ENCODE measurements around the gene GRWD1.

Gene GRWD1

DNA sequence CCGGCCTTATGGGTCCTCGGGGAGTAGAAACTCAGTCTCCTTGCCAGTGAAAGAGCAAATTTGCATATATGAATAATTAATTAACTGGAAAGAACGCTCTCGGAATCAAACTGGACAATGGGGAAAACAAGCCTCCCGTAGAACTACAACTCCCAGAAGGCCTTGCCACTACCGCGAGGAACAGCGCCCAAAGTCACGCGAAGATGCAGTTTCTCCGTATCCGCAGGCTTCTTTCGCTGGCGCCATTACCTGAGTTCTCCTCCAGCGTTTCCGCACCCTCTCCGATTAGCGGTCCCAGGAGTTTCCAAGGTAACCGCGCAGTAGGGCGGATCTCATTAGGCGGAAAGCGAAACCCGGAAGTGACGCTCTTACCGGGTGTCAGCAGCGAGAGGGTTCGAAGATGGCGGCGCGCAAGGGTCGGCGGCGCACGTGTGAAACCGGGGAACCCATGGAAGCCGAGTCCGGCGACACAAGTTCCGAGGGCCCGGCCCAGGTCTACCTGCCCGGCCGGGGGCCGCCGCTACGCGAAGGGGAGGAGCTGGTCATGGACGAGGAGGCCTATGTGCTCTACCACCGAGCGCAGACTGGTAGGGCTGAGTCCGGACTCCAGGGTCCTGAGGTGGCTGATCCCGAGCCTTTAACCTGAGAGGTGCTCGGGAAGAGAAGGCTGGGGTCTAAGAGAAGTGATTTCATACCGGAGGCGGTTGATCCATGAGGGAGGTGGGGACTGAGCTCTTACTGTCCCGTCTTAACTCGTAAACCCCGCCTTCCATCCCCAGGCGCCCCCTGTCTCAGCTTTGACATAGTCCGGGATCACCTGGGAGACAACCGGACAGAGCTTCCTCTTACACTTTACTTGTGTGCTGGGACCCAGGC lies at the start of gene GRWD1:
Gene GRWD1 (plus strand): TSS at position 378 of the 876 bp plus-strand sequence. CDS start 23 bp downstream, at position 401.
- Histone ChIP-seq H3K9me3 (peaks cover 5% of the 10 kb centered on the region; the same call in 1 of the 2 replicates), H3K27ac (peak within 1 kb of the TSS; percentile 92), H3K36me3 (peaks cover 40% of the 10 kb centered on the region), H4K20me1 (peaks cover 7% of the 10 kb centered on the region; the same call in 1 of the 2 replicates), H3K4me3 (peak within 1 kb of the TSS; percentile 87), H3K9ac (peak within 1 kb of the TSS; percentile 93), H3K4me2 (peak within 1 kb of the TSS; percentile 90), H3K27me3 (peaks cover 38% of the 10 kb centered on the region), H3K4me1 (peaks cover 34% of the 10 kb centered on the region)
- no peak for TF ChIP-seq Cebpa-rat (IDR thresholded peaks at IDR 0.05)

DNA sequence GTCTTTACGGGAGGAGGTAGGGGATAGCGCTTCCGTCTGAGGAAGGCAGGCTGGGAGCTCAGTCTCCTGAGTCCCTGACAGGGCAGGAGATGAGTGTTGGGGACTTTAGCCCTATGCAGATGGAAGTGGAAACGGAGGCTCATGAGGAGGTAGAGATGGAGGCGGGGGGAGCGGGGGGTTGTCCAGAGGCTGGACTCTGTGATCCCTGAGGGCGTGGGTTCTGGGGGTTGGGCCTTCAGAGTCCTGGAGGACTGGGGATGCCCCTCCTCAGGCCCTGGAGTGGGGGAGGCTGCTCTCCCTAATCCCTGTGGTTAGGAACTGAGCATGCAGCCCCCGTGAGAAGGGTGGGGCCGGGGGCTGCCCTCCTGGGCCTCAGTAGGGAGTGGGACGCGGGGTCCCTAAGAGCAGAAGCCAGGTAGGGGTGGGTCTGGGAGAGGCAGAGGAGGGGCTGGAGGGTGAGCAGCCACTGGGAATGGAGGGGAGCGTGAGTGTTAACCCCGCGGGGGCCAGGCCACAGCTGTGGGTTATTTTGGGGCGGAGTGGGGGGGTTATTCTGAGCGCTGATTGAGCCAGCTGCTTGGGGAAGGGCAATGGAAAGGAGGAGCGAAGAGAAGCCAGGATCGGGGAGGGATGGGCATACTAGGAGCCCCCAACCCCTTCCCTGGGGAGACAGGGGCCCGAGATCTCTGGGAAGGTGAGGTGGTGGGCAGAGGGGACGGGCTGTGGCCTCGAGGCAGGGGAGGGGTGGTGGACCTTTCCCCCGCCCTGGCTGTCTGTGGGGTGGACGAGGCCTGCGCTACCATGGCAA lies 49.6 kb upstream of the GRWD1 start:
- no peak for TF ChIP-seq Cebpa-rat (IDR thresholded peaks at IDR 0.05)
- peak overlapping the region; percentile 99 for H3K4me2 ChIP-seq
- no peaks in the 10 kb centered on the region for H3K36me3 ChIP-seq
- no peaks in the 10 kb centered on the region for H4K20me1 ChIP-seq
- peaks cover 13% of the 10 kb centered on the region; the same call in 1 of the 2 replicates for H3K9me3 ChIP-seq
- peaks cover 65% of the 10 kb centered on the region for H3K4me1 ChIP-seq
- H3K27ac ChIP-seq = no peak overlapping the region
- no peak overlapping the region for H3K9ac ChIP-seq
- peak overlapping the region; percentile 11; the same call in 1 of the 2 replicates for H3K4me3 ChIP-seq
- H3K27me3 ChIP-seq = peaks cover 75% of the 10 kb centered on the region

DNA sequence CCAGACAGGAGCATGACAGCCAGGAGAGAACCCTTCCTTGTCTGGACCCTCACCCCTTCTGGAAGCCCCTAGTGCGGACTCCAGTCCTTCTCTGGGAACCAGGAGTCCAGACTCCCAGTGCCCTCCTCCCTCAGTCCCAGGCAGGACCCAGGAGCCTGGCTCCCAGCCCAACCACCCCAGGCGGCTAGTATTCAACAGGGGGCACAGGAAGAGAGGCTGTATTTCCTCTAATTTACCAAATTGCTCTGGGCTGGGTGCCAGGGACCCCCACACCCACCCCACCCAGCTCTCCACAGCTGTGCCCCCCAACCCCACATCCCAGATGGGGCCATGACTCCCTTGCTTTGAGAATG lies 49.0 kb upstream of the GRWD1 start:
- Histone ChIP-seq H3K4me3 (peak overlapping the region; percentile 11; the same call in 1 of the 2 replicates), H3K36me3 (no peaks in the 10 kb centered on the region), H3K4me2 (peak overlapping the region; percentile 99), H3K27ac (no peak overlapping the region), H3K27me3 (peaks cover 75% of the 10 kb centered on the region), H3K9ac (no peak overlapping the region), H3K9me3 (peaks cover 13% of the 10 kb centered on the region; the same call in 1 of the 2 replicates), H4K20me1 (no peaks in the 10 kb centered on the region), H3K4me1 (peaks cover 66% of the 10 kb centered on the region)
- TF ChIP-seq Cebpa-rat (IDR thresholded peaks at IDR 0.05) = no peak

DNA sequence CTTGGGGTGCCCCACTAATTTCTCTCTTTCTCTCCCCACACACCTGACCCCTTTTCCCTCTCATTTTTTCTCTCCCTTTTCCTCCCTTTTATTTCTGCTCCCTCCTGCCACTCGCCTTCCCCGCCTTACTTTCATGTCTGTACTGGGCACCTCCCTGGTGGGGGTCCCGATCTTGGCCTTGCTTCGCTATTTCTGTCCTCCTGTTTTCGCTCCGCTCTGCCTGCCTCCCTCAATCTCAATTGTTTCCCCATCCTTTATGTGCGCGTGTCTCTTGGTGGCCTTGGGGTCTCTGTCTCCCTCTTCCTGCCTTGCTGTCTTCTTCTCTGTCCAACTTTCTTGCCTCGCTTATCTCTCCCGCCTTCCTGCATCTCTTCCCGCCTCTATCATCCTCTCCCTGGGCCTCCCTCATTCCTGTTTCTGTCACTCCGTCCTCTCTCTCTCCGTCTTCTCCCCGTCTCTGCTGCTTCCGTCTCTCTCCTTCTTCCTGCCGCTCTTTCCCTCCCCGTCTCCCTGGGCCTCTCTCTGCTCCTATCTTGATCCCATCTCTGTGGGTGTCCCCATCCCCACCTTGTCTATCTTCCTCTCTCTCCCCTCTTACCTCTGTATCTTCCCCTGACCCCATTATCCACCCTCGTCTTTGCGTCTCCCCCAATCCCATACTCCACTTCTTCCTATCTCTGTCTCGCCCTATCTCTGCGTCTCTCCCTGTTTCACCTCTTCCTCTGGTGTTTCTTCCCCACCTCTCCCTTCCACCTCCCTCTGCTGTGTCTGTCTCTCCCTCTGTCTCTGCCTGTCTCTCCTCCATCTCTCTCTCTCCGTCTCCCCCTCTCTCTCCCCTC lies 48.3 kb upstream of the GRWD1 start:
- Histone ChIP-seq H3K4me3 (no peak overlapping the region), H4K20me1 (no peaks in the 10 kb centered on the region), H3K27ac (no peak overlapping the region), H3K4me2 (peak overlapping the region; percentile 99; the same call in 1 of the 2 replicates), H3K9ac (no peak overlapping the region), H3K4me1 (peaks cover 59% of the 10 kb centered on the region), H3K36me3 (no peaks in the 10 kb centered on the region), H3K27me3 (peaks cover 75% of the 10 kb centered on the region), H3K9me3 (peaks cover 13% of the 10 kb centered on the region; the same call in 1 of the 2 replicates)
- no peak for TF ChIP-seq Cebpa-rat (IDR thresholded peaks at IDR 0.05)

DNA sequence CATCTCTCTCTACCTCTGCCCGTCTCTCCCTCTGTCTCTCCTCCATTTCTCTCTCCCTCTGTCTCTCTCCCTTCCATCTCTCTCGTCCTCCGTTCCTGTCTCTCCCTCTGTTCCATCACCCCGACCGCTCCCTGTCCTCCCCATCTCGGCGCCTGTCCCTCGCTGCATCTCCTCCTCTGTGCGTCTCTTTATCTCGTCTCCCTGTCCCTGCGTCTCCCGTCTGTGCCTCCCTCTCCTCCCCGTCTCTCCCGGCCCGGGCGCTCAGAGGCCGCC lies 47.7 kb upstream of the GRWD1 start:
- no peak overlapping the region for H3K27ac ChIP-seq
- peaks cover 53% of the 10 kb centered on the region for H3K4me1 ChIP-seq
- H4K20me1 ChIP-seq = no peaks in the 10 kb centered on the region
- H3K36me3 ChIP-seq = no peaks in the 10 kb centered on the region
- H3K4me2 ChIP-seq = no peak overlapping the region
- H3K27me3 ChIP-seq = peaks cover 75% of the 10 kb centered on the region
- TF ChIP-seq Cebpa-rat (IDR thresholded peaks at IDR 0.05) = no peak
- H3K9me3 ChIP-seq = peaks cover 13% of the 10 kb centered on the region; the same call in 1 of the 2 replicates
- no peak overlapping the region for H3K9ac ChIP-seq
- 0 out of 2 replicates have a peak overlapping the region, but pooled peaks have one; percentile 11 for H3K4me3 ChIP-seq

DNA sequence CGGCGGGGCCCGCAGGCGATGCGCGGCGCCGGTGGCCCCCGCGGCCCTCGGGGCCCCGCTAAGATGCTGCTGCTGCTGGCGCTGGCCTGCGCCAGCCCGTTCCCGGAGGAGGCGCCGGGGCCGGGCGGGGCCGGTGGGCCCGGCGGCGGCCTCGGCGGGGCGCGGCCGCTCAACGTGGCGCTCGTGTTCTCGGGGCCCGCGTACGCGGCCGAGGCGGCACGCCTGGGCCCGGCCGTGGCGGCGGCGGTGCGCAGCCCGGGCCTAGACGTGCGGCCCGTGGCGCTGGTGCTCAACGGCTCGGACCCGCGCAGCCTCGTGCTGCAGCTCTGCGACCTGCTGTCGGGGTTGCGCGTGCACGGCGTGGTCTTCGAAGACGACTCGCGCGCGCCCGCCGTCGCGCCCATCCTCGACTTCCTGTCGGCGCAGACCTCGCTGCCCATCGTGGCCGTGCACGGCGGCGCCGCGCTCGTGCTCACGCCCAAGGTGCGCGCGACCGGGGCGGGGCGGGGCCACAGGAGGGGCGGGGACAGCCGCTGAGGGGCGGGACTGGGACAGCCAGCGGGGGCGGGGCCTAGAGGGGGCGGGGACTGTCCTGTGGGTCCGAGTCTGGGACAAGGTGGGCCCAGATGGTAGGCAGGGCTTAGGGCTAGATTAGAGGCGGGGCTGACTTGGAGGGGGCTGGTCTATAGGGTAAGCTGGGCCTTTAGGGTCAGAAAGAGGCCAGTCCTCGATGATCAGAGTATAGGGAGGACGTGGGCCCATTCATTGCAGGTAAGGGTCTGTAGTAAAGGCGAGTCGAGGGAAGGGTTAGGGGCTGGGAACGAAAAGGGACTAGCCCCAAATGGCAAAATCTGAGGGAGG lies 47.2 kb upstream of the GRWD1 start:
- Histone ChIP-seq H3K27me3 (peaks cover 69% of the 10 kb centered on the region), H4K20me1 (no peaks in the 10 kb centered on the region), H3K9ac (no peak overlapping the region), H3K4me3 (0 out of 2 replicates have a peak overlapping the region, but pooled peaks have one; percentile 11), H3K9me3 (peaks cover 13% of the 10 kb centered on the region; the same call in 1 of the 2 replicates), H3K27ac (no peak overlapping the region), H3K4me2 (no peak overlapping the region), H3K36me3 (no peaks in the 10 kb centered on the region), H3K4me1 (peaks cover 53% of the 10 kb centered on the region)
- no peak for TF ChIP-seq Cebpa-rat (IDR thresholded peaks at IDR 0.05)

DNA sequence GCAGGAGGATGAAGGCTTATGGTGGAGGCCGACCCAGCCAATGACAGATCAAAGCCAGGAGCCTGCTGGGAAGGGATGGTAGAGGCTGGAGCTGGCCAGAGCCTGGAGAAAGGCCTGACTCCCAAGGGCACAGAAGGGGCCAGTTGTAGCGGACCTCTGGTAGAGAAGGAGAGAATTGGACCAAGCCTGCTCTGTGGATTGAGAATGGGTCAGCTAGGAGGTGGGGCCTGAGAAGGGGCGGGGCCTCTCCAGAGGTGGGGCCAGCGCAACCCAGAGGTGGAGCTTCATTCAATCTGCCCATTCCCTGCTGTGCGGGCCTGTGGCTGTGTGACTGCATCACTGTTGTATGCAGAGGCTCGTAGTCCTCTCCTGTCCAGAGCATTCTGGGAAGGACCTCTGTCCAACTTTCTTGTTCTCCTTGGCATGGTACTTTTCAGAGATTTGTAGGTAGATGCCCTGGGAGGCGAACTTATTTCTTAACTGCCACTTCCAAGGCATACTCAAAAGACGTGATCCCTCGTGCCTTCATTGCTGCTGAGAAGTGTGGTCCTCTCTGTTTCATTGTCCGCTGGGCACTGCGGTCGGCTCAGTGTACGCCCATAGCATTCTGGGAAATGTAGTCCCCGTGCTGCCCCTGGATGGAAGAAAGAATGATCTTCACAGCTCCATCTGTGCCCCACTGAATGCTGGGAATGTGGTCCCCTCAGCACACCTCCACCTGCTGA lies 45.6 kb upstream of the GRWD1 start:
- Histone ChIP-seq H3K9ac (no peak overlapping the region), H3K27me3 (peaks cover 54% of the 10 kb centered on the region), H3K9me3 (peaks cover 13% of the 10 kb centered on the region; the same call in 1 of the 2 replicates), H3K27ac (no peak overlapping the region), H3K4me2 (peak overlapping the region; percentile 19; the same call in 1 of the 2 replicates), H3K4me3 (no peak overlapping the region), H3K36me3 (no peaks in the 10 kb centered on the region), H4K20me1 (no peaks in the 10 kb centered on the region), H3K4me1 (peaks cover 41% of the 10 kb centered on the region)
- no peak for TF ChIP-seq Cebpa-rat (IDR thresholded peaks at IDR 0.05)

DNA sequence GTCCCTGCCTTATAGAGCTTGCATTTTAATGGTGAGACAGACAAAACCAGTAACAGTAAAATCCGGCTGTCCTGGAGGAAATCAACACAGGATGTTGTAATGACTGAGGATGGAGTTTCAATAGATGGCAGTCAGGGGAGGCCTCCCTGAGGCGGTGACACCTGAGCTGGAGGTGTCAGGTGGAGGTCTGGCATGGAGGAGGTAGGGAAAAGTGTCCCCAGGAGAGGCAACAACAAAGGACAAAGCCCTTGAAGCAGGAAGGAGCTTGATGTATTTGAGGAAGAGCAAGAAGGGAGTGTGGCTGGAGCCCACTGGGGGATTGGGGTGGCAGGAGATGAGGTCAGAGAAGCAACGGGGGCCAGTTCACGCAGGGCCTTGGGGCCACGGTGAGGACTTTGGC lies 44.5 kb upstream of the GRWD1 start:
- Histone ChIP-seq H3K27me3 (peaks cover 43% of the 10 kb centered on the region), H4K20me1 (no peaks in the 10 kb centered on the region), H3K9me3 (peaks cover 13% of the 10 kb centered on the region; the same call in 1 of the 2 replicates), H3K36me3 (no peaks in the 10 kb centered on the region), H3K4me2 (peak overlapping the region; percentile 32; the same call in 1 of the 2 replicates), H3K27ac (no peak overlapping the region), H3K4me1 (peaks cover 29% of the 10 kb centered on the region), H3K9ac (no peak overlapping the region), H3K4me3 (no peak overlapping the region)
- TF ChIP-seq Cebpa-rat (IDR thresholded peaks at IDR 0.05) = no peak

All from BLaER1 (cell line).